Midbrain (tissue), 1 donor: ENCODE results near the gene CYP26B1.

ENCODE experiments used
- DNase-seq: peaks from one replicate; lab custom pipeline; 2025; lab: John Stamatoyannopoulos, UW

Gene CYP26B1

DNA sequence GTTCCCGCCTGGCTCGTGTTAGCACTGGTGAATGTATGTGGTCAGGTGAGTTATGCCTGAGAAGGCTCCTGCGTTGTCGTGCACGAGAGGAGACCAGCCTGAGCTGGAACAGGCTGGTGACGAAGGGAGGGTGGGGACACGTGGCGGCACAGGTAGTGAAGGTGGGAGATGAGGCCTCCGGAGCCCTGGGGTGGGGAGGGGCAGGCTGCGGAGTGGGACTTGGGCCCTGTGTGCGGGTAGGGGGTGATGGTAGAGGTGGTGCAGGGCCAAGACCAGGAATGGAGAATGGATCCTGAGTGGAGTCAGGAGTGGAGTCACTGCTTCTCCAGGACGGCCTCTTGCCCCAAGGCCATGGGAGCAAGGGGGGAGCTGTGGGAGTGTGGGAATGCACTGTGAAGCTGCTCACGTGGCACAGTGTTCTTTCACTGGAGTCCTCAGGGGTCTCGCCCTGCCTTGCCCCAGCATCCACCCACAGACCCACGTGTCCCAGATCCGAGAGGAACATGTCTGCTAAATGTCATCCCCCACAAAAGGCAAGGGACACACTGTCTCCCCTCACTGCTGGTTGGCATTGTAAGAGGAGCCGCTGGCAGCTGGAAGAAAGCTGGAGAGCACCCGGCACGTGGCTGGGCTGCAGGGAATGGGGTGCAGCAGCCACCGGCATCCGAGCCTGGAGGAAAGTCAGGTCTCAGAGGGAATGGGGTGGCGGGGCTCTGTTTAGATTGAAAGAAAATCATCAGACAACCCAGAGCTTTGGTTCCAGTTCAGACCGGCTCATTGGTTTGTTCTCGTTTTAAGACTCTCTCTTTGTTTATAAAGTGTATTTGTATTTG lies 63.7 kb downstream of the CYP26B1 start:
- no peak for DNase-seq

DNA sequence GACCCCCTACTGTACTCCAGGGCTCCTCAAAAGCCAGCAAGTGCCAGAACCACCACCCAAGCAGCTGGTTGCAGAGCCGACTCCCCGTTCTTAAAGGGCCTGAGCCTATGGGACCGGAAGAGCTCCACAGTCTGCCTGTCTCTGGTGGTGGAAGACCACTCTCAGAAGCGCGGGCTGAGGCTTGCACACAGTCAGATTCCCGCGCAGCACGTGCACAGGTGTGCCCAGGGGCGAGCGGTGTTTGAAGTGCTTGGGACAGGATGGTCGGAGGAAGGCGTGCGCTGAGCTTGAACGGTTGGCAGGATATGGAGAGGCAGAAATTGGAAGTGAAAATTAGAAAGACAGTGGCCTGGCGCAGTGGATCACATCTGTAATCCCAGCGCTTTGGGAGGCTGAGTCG lies 64.8 kb downstream of the CYP26B1 start:
- no peak for DNase-seq

DNA sequence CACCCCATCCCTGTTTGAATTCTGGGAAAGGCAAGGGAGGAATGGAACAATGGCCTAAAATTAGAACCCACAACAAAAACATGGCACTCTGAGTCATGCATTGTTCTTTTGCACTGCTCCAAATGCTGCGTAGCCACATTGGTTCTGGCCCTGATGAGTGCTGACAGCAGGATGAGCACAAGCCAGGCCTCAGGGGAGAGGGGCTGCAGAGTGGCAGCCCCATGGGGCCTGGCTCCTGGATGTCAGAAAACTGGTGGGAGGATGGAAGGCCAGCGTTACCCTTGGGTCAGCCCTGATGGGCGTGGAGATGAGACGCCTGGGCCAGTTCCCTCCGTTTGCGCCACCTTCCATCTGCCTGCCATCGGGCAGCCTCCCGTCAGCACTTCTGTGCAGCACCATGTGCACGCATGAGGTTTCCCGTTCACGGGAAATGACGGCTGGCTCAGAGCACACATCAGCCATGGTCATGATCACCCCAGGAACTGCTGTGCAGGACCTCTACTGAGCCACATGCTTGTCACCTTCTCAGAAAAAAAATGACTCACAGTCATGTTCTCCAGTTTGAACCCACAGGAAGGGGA lies 65.6 kb downstream of the CYP26B1 start:
- DNase-seq, result no peak

DNA sequence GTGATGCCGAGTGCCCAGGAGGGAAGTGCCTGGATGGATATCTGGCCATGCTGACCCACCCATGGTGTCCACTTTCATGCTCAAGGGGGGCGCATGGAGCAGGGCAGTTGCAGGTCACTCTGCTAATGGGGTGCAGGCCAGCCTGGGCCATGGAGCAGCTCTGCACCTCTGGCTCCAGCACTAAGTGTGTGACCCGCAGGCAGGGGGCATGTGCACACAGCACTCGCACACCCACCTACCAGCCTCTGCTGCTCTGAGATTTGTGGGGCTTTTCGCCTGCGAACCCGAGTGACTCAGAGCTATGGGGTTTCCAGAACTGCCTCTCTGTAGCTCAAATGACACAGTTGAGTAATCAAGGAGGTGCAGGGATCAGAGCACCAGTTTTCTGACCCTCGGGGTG lies 66.2 kb downstream of the CYP26B1 start:
- DNase-seq, result no peak

GRCh38 chr2:72080286-72081145 lies 67.1 kb downstream of the CYP26B1 start:
- DNase-seq, result no peak
